HUES48 (cell line): ENCODE data around the gene UNC80.

Experiments
- H3K27ac ChIP-seq: one replicate; pipeline ENCODE4 v1.7.0; 2013; ENCODE audit warnings: low read depth, low read length, inconsistent platforms
- H3K27me3 ChIP-seq: 2 replicates; pipeline ENCODE4 v1.6.1; 2013; ENCODE audit warnings: mild to moderate bottlenecking, low read length; ENCODE audit not compliant: control insufficient read depth, insufficient read depth
- H3K36me3 ChIP-seq: 2 replicates; pipeline ENCODE4 v1.6.1; 2013; ENCODE audit warnings: low read length; ENCODE audit not compliant: control insufficient read depth, insufficient read depth
- H3K4me1 ChIP-seq: 2 replicates; pipeline ENCODE4 v1.6.1; 2013; ENCODE audit warnings: mild to moderate bottlenecking, low read length; ENCODE audit not compliant: control insufficient read depth, insufficient read depth
- H3K4me3 ChIP-seq: 2 replicates; pipeline ENCODE4 v1.5.1; 2013; ENCODE audit warnings: mild to moderate bottlenecking, low read depth, low read length
- H3K9ac ChIP-seq: 2 replicates; pipeline ENCODE4 v1.6.1; 2013; ENCODE audit warnings: mild to moderate bottlenecking, low read depth, low read length, moderate library complexity
- H3K9me3 ChIP-seq: 2 replicates; pipeline ENCODE4 v1.6.1; 2013; ENCODE audit warnings: low read length; ENCODE audit not compliant: control insufficient read depth, insufficient read depth

UNC80 gene

GRCh38 chr2:209993968-209994367 lies 222.3 kb downstream of the UNC80 start:
- Histone ChIP-seq H3K27ac (no peak overlapping the region), H3K27me3 (no peaks in the 10 kb centered on the region), H3K4me1 (no peaks in the 10 kb centered on the region), H3K36me3 (no peaks in the 10 kb centered on the region), H3K4me3 (no peak overlapping the region), H3K9me3 (no peaks in the 10 kb centered on the region), H3K9ac (no peak overlapping the region)

DNA sequence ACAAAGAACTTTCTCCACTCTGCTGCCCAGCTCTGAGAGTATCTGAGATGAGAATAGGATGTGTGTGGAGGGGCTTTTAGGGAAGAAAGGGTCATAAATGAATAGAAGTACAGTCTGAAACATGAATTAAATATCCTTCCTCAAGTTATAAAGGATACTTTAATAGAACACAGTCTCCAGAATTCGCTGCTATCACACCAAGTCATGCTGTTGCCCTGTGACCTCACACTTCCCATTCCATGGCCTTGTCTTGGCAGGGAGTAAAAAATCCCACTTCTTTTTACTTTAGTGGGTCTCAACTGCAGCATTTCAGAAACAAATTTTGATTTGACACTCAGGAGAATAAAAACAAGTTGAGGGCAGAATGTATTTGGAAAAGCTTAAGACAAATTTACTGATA lies 227.0 kb downstream of the UNC80 start:
- H3K4me1 ChIP-seq: peaks cover 8% of the 10 kb centered on the region; the same call in 1 of the 2 replicates

GRCh38 chr2:210000464-210001324 lies 229.1 kb downstream of the UNC80 start:
- H3K36me3 ChIP-seq: peaks cover 15% of the 10 kb centered on the region
- no peaks in the 10 kb centered on the region for H3K9me3 ChIP-seq
- H3K27me3 ChIP-seq: no peaks in the 10 kb centered on the region
- no peak overlapping the region for H3K27ac ChIP-seq
- H3K4me1 ChIP-seq: peaks cover 15% of the 10 kb centered on the region; the same call in 1 of the 2 replicates
- H3K9ac ChIP-seq: no peak overlapping the region
- no peak overlapping the region for H3K4me3 ChIP-seq

More for the DNA sequence above, 227.0 kb downstream of the UNC80 start:
- no peak overlapping the region for H3K27ac ChIP-seq
- no peak overlapping the region for H3K9ac ChIP-seq
- no peaks in the 10 kb centered on the region for H3K36me3 ChIP-seq
- H3K9me3 ChIP-seq: no peaks in the 10 kb centered on the region
- H3K27me3 ChIP-seq: no peaks in the 10 kb centered on the region
- no peak overlapping the region for H3K4me3 ChIP-seq

- H3K9ac ChIP-seq: peak within 1 kb of the TSS; percentile 89
- peaks cover 15% of the 10 kb centered on the region; the same call in 1 of the 2 replicates for H3K4me1 ChIP-seq
- no peaks in the 10 kb centered on the region for H3K27me3 ChIP-seq
Observed at GRCh38 chr2:210002158-210003157, 230.8 kb downstream of the UNC80 start, which contains the start of gene RPE. Gene RPE, plus strand, starts transcription at chr2:210002638. Its CDS starts 24 bp downstream, at chr2:210002662.

GRCh38 chr2:210003359-210003758 lies 231.7 kb downstream of the UNC80 start:
- peaks cover 15% of the 10 kb centered on the region; the same call in 1 of the 2 replicates for H3K4me1 ChIP-seq
- peak overlapping the region; percentile 79 for H3K4me3 ChIP-seq
- no peak overlapping the region for H3K27ac ChIP-seq
- peaks cover 30% of the 10 kb centered on the region for H3K36me3 ChIP-seq
- H3K27me3 ChIP-seq: no peaks in the 10 kb centered on the region
- no peaks in the 10 kb centered on the region for H3K9me3 ChIP-seq
- H3K9ac ChIP-seq: peak overlapping the region; percentile 89; the same call in 1 of the 2 replicates

More at GRCh38 chr2:210002158-210003157, 230.8 kb downstream of the UNC80 start, which contains the start of gene RPE:
- Histone ChIP-seq H3K4me3 (peak within 1 kb of the TSS; percentile 79), H3K9me3 (no peaks in the 10 kb centered on the region), H3K27ac (peak within 1 kb of the TSS; percentile 71), H3K36me3 (peaks cover 24% of the 10 kb centered on the region)

GRCh38 chr2:210004881-210005280 lies 233.2 kb downstream of the UNC80 start:
- no peak overlapping the region for H3K4me3 ChIP-seq
- no peaks in the 10 kb centered on the region for H3K9me3 ChIP-seq
- H3K27me3 ChIP-seq: no peaks in the 10 kb centered on the region
- H3K4me1 ChIP-seq: peaks cover 15% of the 10 kb centered on the region; the same call in 1 of the 2 replicates
- no peak overlapping the region for H3K9ac ChIP-seq
- peaks cover 39% of the 10 kb centered on the region for H3K36me3 ChIP-seq
- no peak overlapping the region for H3K27ac ChIP-seq

- peaks cover 10% of the 10 kb centered on the region; the same call in 1 of the 2 replicates for H3K4me1 ChIP-seq
- H3K4me3 ChIP-seq: no peak overlapping the region
- H3K9me3 ChIP-seq: no peaks in the 10 kb centered on the region
- peaks cover 68% of the 10 kb centered on the region for H3K36me3 ChIP-seq
- no peak overlapping the region for H3K27ac ChIP-seq
- H3K27me3 ChIP-seq: no peaks in the 10 kb centered on the region
- H3K9ac ChIP-seq: no peak overlapping the region
Observed at GRCh38 chr2:210007895-210008294, 236.3 kb downstream of the UNC80 start.

DNA sequence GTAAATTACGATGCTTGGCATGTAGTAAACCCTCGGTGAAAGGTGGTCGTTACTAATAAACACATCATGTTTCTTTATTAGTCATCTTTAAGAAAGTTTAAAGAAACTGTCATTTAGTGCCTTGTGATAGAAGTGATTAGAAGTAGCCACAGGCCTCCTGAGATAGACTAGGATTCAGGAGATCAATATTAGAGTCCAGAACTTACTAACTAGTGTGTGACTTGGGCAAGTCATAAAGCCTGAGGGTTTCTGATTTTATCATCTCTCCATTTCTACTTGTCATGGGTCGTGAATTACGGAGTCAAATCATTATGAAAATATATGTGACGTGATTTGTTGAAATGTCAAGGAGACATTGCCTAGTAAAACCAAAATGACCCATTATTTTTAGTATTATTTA lies 237.5 kb downstream of the UNC80 start:
- H3K36me3 ChIP-seq: peaks cover 74% of the 10 kb centered on the region
- H3K9ac ChIP-seq: no peak overlapping the region
- H3K4me1 ChIP-seq: peaks cover 1% of the 10 kb centered on the region; the same call in 1 of the 2 replicates
- no peak overlapping the region for H3K27ac ChIP-seq
- H3K9me3 ChIP-seq: no peaks in the 10 kb centered on the region
- H3K4me3 ChIP-seq: no peak overlapping the region
- H3K27me3 ChIP-seq: no peaks in the 10 kb centered on the region

GRCh38 chr2:210009896-210010295 lies 238.3 kb downstream of the UNC80 start:
- peaks cover 77% of the 10 kb centered on the region for H3K36me3 ChIP-seq

GRCh38 chr2:210020138-210020537 lies 248.5 kb downstream of the UNC80 start:
- peaks cover 98% of the 10 kb centered on the region for H3K36me3 ChIP-seq

More at GRCh38 chr2:210009896-210010295, 238.3 kb downstream of the UNC80 start:
- Histone ChIP-seq H3K4me3 (no peak overlapping the region), H3K27ac (no peak overlapping the region), H3K27me3 (no peaks in the 10 kb centered on the region), H3K9ac (no peak overlapping the region), H3K9me3 (no peaks in the 10 kb centered on the region), H3K4me1 (no peaks in the 10 kb centered on the region)

More at GRCh38 chr2:210020138-210020537, 248.5 kb downstream of the UNC80 start:
- no peak overlapping the region for H3K27ac ChIP-seq
- no peaks in the 10 kb centered on the region for H3K27me3 ChIP-seq
- H3K9me3 ChIP-seq: no peaks in the 10 kb centered on the region
- H3K4me1 ChIP-seq: no peaks in the 10 kb centered on the region
- H3K4me3 ChIP-seq: no peak overlapping the region
- H3K9ac ChIP-seq: no peak overlapping the region
